Measurements from ENCODE around the gene C1orf159.

GRCh38 chr1:1106510-1107221 lies 9.2 kb downstream of the C1orf159 start:
- no peak for TF ChIP-seq CTCF (IDR thresholded peaks at IDR 0.05)
- no peak for TF ChIP-seq EP300 (IDR thresholded peaks at IDR 0.05)
- TF ChIP-seq CBX2 (IDR thresholded peaks at IDR 0.05; ENCODE audit: borderline replicate concordance, low read depth): no peak
